Natural killer cell (primary cell): ENCODE results near the gene BDH1. TPM values are rescaled to one million over a fixed set of nuclear protein-coding genes. Genes with fewer than 3 reads are reported as not detected.

Experiments
- ATAC-seq, 3 donors: fragments of 150-1000 bp in 2 of 3; fragments of 200-7000 bp in 1 of 3; cut with Tn5 transposase; 1 replicate in 1 of 3; 2 replicates in 2 of 3; pipeline ENCODE4 v1.10.0; 2021; ENCODE audit warnings: mild to moderate bottlenecking in 2 of 3, moderate library complexity in 2 of 3
- DNase-seq, 2 donors: peaks; one replicate each; pipeline versions ENCODE4 v3.0.0 to v3.0.0-alpha.2; 2013 to 2021; ENCODE audit warnings: mixed read lengths in 1 of 2
- H3K27ac ChIP-seq: one replicate; pipeline ENCODE4 v1.5.1; 2013; ENCODE audit warnings: mild to moderate bottlenecking, low read length
- H3K27me3 ChIP-seq: one replicate; pipeline ENCODE4 v1.6.1; 2013; ENCODE audit warnings: low read length; ENCODE audit not compliant: control insufficient read depth, insufficient read depth
- H3K36me3 ChIP-seq: one replicate; pipeline ENCODE4 v1.6.1; 2013; ENCODE audit warnings: low read length; ENCODE audit not compliant: control insufficient read depth, insufficient read depth
- H3K4me1 ChIP-seq: one replicate; pipeline ENCODE4 v1.6.1; 2013; ENCODE audit warnings: low read length; ENCODE audit not compliant: control insufficient read depth, insufficient read depth
- H3K4me3 ChIP-seq: one replicate; pipeline ENCODE4 v1.5.1; 2013; ENCODE audit warnings: low read length
- H3K9me3 ChIP-seq: one replicate; pipeline ENCODE4 v1.6.1; 2013; ENCODE audit warnings: low read length; ENCODE audit not compliant: control insufficient read depth, insufficient read depth
- H3K27ac Mint-ChIP-seq, 2 donors: one replicate each; pipeline ENCODE4 v1.8.0; 2022; ENCODE audit warnings: mild to moderate bottlenecking in 2 of 2, mixed read lengths in 2 of 2, moderate library complexity in 1 of 2
- H3K27me3 Mint-ChIP-seq, 2 donors: one replicate each; pipeline ENCODE4 v1.8.0; 2022; ENCODE audit warnings: low read depth in 2 of 2, mixed read lengths in 2 of 2
- H3K36me3 Mint-ChIP-seq: one replicate; pipeline ENCODE4 v1.8.0; 2022; ENCODE audit warnings: mixed read lengths
- H3K4me1 Mint-ChIP-seq, 2 donors: one replicate each; pipeline ENCODE4 v1.8.0; 2022; ENCODE audit warnings: mixed read lengths in 2 of 2
- H3K4me3 Mint-ChIP-seq: one replicate; pipeline ENCODE4 v1.8.0; 2022; ENCODE audit warnings: mild to moderate bottlenecking, moderate library complexity, mixed read lengths
- H3K9me3 Mint-ChIP-seq, 2 donors: one replicate each; pipeline ENCODE4 v1.8.0; 2022; ENCODE audit warnings: mixed read lengths in 2 of 2
- CTCF ChIP-seq: fragments of 200-600 bp; IDR thresholded peaks from one replicate; pipeline ENCODE4 v1.8.0; 2022; ENCODE audit warnings: antibody characterized with exemption
- WGBS: methylation state at CpG from one replicate; pipeline ENCODE4 v1.1.7; 2013; ENCODE audit warnings: missing lambda C conversion rate; ENCODE audit not compliant: insufficient coverage; 5-methylcytosine and 5-hydroxymethylcytosine counted together
- intact Hi-C: fragments of 100-400 bp; cut with micrococcal nuclease; formaldehyde crosslinking; loops from one replicate; pipeline ENCODE4 v1.14.2; 2022
- total RNA-seq, 4 donors: library from RNA; stranded (reverse); fragments of 120-200 nt in 1 of 4; gene quantifications; one replicate each; pipeline versions ENCODE4 v1.2.3 to v1.2.4, GENCODE V29; 2013 to 2022

The BDH1 gene
- total RNA-seq, 3 donors from 2014 or later (not counting 1 experiment from before 2014, with no cell fraction given): 14.0 to 24.5 (median 17.4) TPM

- Histone ChIP-seq H3K4me3 (no peak overlapping the region), H3K27me3 (no peaks in the 10 kb centered on the region), H3K9me3 (no peaks in the 10 kb centered on the region), H3K4me1 (no peaks in the 10 kb centered on the region), H3K27ac (no peak overlapping the region), H3K36me3 (peaks cover 18% of the 10 kb centered on the region)
- Mint-ChIP-seq H3K36me3 (no peaks in the 10 kb centered on the region), H3K27me3 (no peaks in the 10 kb centered on the region), H3K4me3 (no peak overlapping the region), H3K4me1 (peaks cover 1 to 10% of the 10 kb centered on the region in 2 donors), H3K9me3 (no peaks in the 10 kb centered on the region), H3K27ac (no peak overlapping the region)
- DNase-seq (no peak), ATAC-seq (no peak)
- WGBS: 86% methylated on average over 8 of the region's 8 CpGs
- no peak for TF ChIP-seq CTCF
- intact Hi-C loops: no loop called here
Measured at GRCh38 chr3:197524128-197524527, 31.6 kb downstream of the BDH1 start.

- DNase-seq (no peak), ATAC-seq (no peak)
- H3K27ac Mint-ChIP-seq: no peak overlapping the region
- TF ChIP-seq CTCF: no peak
- no peaks in the 10 kb centered on the region for H3K27me3 ChIP-seq
- no peak overlapping the region for H3K4me3 Mint-ChIP-seq
- peaks cover 4 to 14% of the 10 kb centered on the region in 2 donors for H3K4me1 Mint-ChIP-seq
- H3K4me3 ChIP-seq: no peak overlapping the region
- H3K4me1 ChIP-seq: no peaks in the 10 kb centered on the region
- no peaks in the 10 kb centered on the region for H3K36me3 Mint-ChIP-seq
- H3K36me3 ChIP-seq: peaks cover 18% of the 10 kb centered on the region
- H3K27me3 Mint-ChIP-seq: no peaks in the 10 kb centered on the region
- no peak overlapping the region for H3K27ac ChIP-seq
- intact Hi-C loops: no loop called here
- no peaks in the 10 kb centered on the region for H3K9me3 Mint-ChIP-seq
- WGBS: 97% methylated on average over 14 of the region's 14 CpGs
- peaks cover 5% of the 10 kb centered on the region for H3K9me3 ChIP-seq
Measured at GRCh38 chr3:197523526-197523925, 32.2 kb downstream of the BDH1 start.

DNA sequence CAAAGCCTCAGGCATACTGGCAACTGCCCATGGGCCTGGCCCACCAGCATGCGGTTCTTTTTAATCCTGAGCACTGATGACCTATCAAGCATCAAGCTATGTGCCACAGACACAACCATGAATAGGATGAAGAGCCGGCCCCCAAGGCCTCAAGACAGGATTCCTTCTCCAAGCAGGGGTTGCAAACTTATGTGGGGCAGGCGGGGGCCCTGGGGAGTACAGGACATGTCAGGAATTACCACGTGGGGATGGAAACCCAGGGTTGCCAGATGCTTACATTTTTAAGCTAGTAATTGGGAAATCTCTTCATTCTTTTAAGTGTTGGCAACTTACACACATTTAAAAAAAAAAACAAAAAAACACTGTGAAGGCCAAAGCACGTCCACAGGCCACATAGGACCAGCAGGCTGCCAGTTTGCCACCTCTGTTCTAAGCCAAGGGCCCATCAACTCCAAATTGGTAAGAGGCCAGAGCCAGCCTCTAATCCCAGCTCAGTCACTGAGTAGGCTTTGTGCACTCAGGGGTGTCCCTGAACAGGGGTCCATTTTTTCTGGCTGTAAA is 32.8 kb downstream of the BDH1 start:
- H3K36me3 ChIP-seq: peaks cover 15% of the 10 kb centered on the region
- H3K4me1 ChIP-seq: no peaks in the 10 kb centered on the region
- intact Hi-C loops: no loop called here
- no peaks in the 10 kb centered on the region for H3K27me3 ChIP-seq
- no peak overlapping the region for H3K4me3 Mint-ChIP-seq
- H3K27ac Mint-ChIP-seq: no peak overlapping the region
- no peak overlapping the region for H3K4me3 ChIP-seq
- H3K4me1 Mint-ChIP-seq: peaks cover 4 to 14% of the 10 kb centered on the region in 2 donors
- peaks cover 5% of the 10 kb centered on the region for H3K9me3 ChIP-seq
- no peak overlapping the region for H3K27ac ChIP-seq
- no peaks in the 10 kb centered on the region for H3K27me3 Mint-ChIP-seq
- H3K36me3 Mint-ChIP-seq: no peaks in the 10 kb centered on the region
- no peak for TF ChIP-seq CTCF
- 93% methylated on average over 5 of the region's 5 CpGs for WGBS
- H3K9me3 Mint-ChIP-seq: no peaks in the 10 kb centered on the region
- ATAC-seq (no peak), DNase-seq (no peak)

GRCh38 chr3:197522183-197522715 is 33.5 kb downstream of the BDH1 start:
- ATAC-seq (no peak), DNase-seq (no peak)
- H3K36me3 ChIP-seq: peaks cover 10% of the 10 kb centered on the region
- H3K9me3 ChIP-seq: peaks cover 7% of the 10 kb centered on the region
- peaks cover 4 to 15% of the 10 kb centered on the region in 2 donors for H3K4me1 Mint-ChIP-seq
- H3K36me3 Mint-ChIP-seq: no peaks in the 10 kb centered on the region
- H3K27me3 ChIP-seq: no peaks in the 10 kb centered on the region
- peak overlapping the region; percentile 49 to 70 for H3K27ac Mint-ChIP-seq
- H3K9me3 Mint-ChIP-seq: no peaks in the 10 kb centered on the region
- no peak overlapping the region for H3K4me3 ChIP-seq
- H3K4me3 Mint-ChIP-seq: no peak overlapping the region
- TF ChIP-seq CTCF: no peak
- H3K4me1 ChIP-seq: peaks cover 2% of the 10 kb centered on the region
- intact Hi-C loops: no loop called here
- WGBS: 97% methylated on average over 11 of the region's 13 CpGs
- no peaks in the 10 kb centered on the region for H3K27me3 Mint-ChIP-seq
- no peak overlapping the region for H3K27ac ChIP-seq
